Nephron progenitor cell (in vitro differentiated cells): ENCODE data around the gene DCDC2C.

ENCODE experiments used
- DNase-seq: peaks from one replicate; pipeline ENCODE4 v3.0.0; 2021
- H3K27ac Mint-ChIP-seq: 2 replicates; pipeline ENCODE4 v1.8.0; 2021; ENCODE audit warnings: mild to moderate bottlenecking, moderate library complexity, mixed read lengths
- H3K27me3 Mint-ChIP-seq: 2 replicates; pipeline ENCODE4 v1.8.0; 2021; ENCODE audit warnings: mild to moderate bottlenecking, low read depth, mixed read lengths; ENCODE audit not compliant: poor library complexity
- H3K36me3 Mint-ChIP-seq: 2 replicates; pipeline ENCODE4 v1.8.0; 2021; ENCODE audit warnings: low read depth, mixed read lengths
- H3K4me1 Mint-ChIP-seq: 2 replicates; pipeline ENCODE4 v1.8.0; 2021; ENCODE audit warnings: mixed read lengths
- H3K4me3 Mint-ChIP-seq: 2 replicates; pipeline ENCODE4 v1.8.0; 2021; ENCODE audit warnings: mild to moderate bottlenecking, moderate library complexity, mixed read lengths
- H3K9me3 Mint-ChIP-seq: 2 replicates; pipeline ENCODE4 v1.8.0; 2021; ENCODE audit warnings: mild to moderate bottlenecking, moderate library complexity, mixed read lengths
- TF ChIP-seq, protein P1 (sequence below): fragments of 200-600 bp; sonication (generic); IDR thresholded peaks from 2 replicates; pipeline ENCODE4 v1.5.0; 2021; ENCODE audit warnings: antibody characterized with exemption

DCDC2C gene

DNA sequence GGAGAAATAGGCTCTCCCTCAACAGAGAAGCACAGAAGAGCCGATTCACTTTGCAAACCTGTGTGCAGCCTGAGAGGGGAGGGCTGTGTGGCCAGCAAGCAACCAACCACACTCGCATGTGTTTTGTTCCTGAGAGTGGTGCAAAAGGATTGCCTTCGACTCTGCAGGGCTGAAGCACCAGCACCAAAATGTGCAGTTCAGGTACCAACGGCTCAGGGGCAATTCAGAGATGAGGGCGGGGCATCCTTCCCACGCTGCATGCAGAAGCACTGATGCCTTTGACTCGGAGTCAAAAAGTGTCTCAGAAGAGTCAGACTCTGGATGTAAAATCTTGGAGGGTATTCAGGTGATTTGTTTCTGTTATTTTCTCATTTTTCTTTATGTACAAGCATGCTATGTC is 55.5 kb downstream of the DCDC2C start:
- Mint-ChIP-seq H3K4me3 (no peak overlapping the region), H3K9me3 (peaks cover 5% of the 10 kb centered on the region), H3K27ac (no peak overlapping the region), H3K36me3 (no peaks in the 10 kb centered on the region), H3K27me3 (peaks cover 24% of the 10 kb centered on the region), H3K4me1 (peaks cover 26% of the 10 kb centered on the region)
- TF ChIP-seq, protein P1, sequence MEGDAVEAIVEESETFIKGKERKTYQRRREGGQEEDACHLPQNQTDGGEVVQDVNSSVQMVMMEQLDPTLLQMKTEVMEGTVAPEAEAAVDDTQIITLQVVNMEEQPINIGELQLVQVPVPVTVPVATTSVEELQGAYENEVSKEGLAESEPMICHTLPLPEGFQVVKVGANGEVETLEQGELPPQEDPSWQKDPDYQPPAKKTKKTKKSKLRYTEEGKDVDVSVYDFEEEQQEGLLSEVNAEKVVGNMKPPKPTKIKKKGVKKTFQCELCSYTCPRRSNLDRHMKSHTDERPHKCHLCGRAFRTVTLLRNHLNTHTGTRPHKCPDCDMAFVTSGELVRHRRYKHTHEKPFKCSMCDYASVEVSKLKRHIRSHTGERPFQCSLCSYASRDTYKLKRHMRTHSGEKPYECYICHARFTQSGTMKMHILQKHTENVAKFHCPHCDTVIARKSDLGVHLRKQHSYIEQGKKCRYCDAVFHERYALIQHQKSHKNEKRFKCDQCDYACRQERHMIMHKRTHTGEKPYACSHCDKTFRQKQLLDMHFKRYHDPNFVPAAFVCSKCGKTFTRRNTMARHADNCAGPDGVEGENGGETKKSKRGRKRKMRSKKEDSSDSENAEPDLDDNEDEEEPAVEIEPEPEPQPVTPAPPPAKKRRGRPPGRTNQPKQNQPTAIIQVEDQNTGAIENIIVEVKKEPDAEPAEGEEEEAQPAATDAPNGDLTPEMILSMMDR, result no peak
- DNase-seq, result no peak

DNA sequence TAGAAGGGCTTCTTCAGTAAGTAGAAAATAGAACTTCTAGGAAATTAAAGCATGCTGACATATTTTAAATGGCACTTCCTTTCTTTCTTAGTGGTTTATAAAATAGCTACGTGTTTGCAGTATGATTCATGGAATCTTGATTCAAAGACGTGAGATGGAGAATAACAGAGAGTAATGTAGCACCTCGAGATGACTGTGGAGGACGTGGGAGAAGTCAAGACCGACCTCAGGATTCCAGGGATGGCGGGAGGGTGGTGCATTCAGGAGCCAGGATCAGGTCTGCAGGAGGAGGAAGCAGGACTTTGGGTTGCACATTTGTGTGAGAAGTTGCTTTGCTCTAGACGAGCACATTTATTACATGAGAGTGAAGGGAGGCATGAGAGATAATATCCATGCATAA is 56.0 kb downstream of the DCDC2C start:
- no peak overlapping the region for H3K27ac Mint-ChIP-seq
- TF ChIP-seq, protein P1, result no peak
- H3K4me1 Mint-ChIP-seq, result peaks cover 22% of the 10 kb centered on the region
- no peak for DNase-seq
- H3K36me3 Mint-ChIP-seq, result no peaks in the 10 kb centered on the region
- H3K9me3 Mint-ChIP-seq, result peaks cover 5% of the 10 kb centered on the region
- peaks cover 24% of the 10 kb centered on the region for H3K27me3 Mint-ChIP-seq
- no peak overlapping the region for H3K4me3 Mint-ChIP-seq

DNA sequence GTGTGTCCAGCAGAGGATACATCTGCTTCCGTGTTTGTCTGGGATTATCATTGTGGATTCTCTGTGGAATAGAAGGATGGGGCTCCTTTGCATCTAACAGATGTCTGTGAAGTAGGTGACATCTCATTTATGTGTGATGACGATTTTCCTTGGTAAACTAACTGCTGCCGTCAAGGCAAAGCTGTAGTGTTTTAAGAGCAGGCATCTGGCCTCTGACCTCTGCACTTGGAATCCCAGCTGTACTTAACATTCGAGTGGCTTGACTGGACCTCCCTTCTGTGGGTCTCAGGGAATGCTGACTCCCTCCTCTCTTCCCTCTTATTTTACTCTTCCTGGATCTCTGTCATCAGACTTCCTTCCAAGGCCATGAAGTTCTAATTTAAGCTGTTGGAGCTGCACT is 56.4 kb downstream of the DCDC2C start:
- DNase-seq, result no peak
- Mint-ChIP-seq H3K4me3 (no peak overlapping the region), H3K36me3 (no peaks in the 10 kb centered on the region), H3K9me3 (peaks cover 5% of the 10 kb centered on the region), H3K27ac (no peak overlapping the region), H3K4me1 (peaks cover 18% of the 10 kb centered on the region), H3K27me3 (peaks cover 20% of the 10 kb centered on the region)
- TF ChIP-seq, protein P1, result no peak

DNA sequence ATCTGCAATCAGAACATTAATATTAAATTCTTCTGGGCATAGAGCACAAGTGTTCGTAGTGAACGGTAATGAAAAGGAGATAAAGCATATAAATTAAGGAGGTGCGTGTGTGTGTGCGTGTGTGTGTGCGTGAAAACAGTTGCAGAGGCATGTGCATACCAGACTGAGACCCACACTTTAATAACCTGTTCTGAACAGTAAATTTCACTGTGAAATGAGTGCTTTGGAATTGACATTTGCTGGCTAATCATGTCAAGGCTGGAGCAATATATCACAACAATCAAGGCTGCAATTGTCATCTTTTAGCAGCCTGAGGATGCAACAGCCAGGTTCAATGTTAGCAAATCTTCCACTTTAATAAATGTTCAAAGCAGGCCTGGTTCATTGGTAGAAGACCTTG is 57.9 kb downstream of the DCDC2C start:
- H3K4me1 Mint-ChIP-seq, result peaks cover 18% of the 10 kb centered on the region
- no peak overlapping the region for H3K4me3 Mint-ChIP-seq
- no peak for DNase-seq
- H3K9me3 Mint-ChIP-seq, result peaks cover 5% of the 10 kb centered on the region
- H3K27me3 Mint-ChIP-seq, result peaks cover 27% of the 10 kb centered on the region
- no peak overlapping the region for H3K27ac Mint-ChIP-seq
- TF ChIP-seq, protein P1, result no peak
- H3K36me3 Mint-ChIP-seq, result no peaks in the 10 kb centered on the region

DNA sequence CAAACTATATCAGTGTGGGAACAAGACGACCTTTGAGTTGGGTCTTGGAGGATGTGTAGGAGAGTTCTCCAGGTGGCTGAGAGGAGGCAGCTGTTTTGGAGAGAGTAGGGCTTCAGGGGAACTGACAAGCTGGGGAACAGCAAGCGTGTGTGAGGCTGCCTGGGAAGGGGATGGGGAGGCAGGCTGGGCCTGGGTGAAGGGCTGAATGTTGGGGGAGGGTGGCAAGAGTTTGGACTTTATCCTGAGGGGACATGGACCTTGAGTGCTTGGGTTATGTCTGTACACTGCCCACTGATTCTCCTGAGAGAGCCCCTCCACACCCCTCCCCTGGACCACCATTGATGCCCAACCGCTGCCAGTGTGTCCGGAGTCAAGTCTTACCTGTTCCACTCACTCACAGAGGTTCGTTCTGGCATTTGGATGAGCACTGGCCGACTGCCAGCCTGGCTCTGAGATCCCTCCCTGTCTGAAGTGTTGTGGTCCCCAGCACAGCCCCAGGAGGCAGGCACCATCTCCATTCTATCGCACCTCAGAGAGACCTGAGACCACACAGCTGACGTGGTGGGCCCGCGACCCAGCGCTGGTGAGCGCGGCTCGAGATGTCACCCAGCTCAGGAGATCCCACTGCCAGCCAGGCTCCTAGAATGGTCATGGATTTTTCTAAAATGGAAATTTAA is 59.5 kb downstream of the DCDC2C start:
- Mint-ChIP-seq H3K27me3 (peaks cover 30% of the 10 kb centered on the region), H3K27ac (no peak overlapping the region), H3K9me3 (peaks cover 5% of the 10 kb centered on the region), H3K36me3 (no peaks in the 10 kb centered on the region), H3K4me3 (no peak overlapping the region), H3K4me1 (peaks cover 15% of the 10 kb centered on the region)
- DNase-seq, result no peak
- TF ChIP-seq, protein P1, result no peak

DNA sequence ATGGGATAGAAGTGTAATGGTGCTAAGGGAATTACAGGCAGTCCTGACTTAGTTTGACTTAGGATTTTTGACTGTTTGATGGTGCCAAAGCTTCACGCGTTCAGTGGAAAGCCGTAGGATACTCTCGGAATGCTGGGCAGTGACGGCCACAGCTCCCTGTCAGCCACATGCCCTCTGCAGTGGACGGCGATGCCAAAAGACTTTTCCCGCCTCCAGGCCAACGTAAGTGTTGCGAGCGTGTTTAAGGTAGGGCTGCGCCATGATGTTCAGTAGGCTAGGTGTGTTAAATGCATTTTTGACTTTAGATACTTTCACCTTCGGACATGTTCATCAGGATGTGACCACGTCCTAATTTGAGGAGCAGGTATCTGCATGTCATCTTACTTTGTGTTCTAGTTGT is 63.4 kb downstream of the DCDC2C start:
- TF ChIP-seq, protein P1, result no peak
- H3K36me3 Mint-ChIP-seq, result no peaks in the 10 kb centered on the region

More for the DNA sequence above, 63.4 kb downstream of the DCDC2C start:
- DNase-seq, result no peak
- Mint-ChIP-seq H3K4me3 (no peak overlapping the region), H3K4me1 (no peaks in the 10 kb centered on the region), H3K27ac (no peak overlapping the region), H3K9me3 (peaks cover 5% of the 10 kb centered on the region), H3K27me3 (peaks cover 33% of the 10 kb centered on the region)
